Hepatocyte (in vitro differentiated cells): Measurements from ENCODE around the gene CBLL1.

Source experiments
- CTCF ChIP-seq: fragments of 200-600 bp; sonication (generic); IDR thresholded peaks from 2 replicates; pipeline ENCODE4 v1.5.1; 2016; ENCODE audit warnings: antibody characterized with exemption, mild to moderate bottlenecking; ENCODE audit not compliant: poor library complexity
- EZH2 ChIP-seq: fragments of 200-600 bp; sonication (generic); IDR thresholded peaks from 2 replicates; pipeline ENCODE4 v1.6.1; 2016; ENCODE audit warnings: antibody characterized with exemption, mild to moderate bottlenecking, borderline replicate concordance

GRCh38 chr7:107718456-107719193 lies 25.3 kb upstream of the CBLL1 start:
- TF ChIP-seq EZH2 (no peak), CTCF (no peak)
